PFSK-1 (cell line): ENCODE data around the gene GPRIN3.

Experiments used
- FOXP2 ChIP-seq: optimal IDR thresholded peaks from 2 replicates; pipeline ENCODE3; 2011; ENCODE audit warnings: borderline replicate concordance, control low read depth, inconsistent platforms; ENCODE audit not compliant: insufficient read depth; ENCODE audit errors: extremely low read length, extremely low read depth
- POLR2AphosphoS5 ChIP-seq: IDR thresholded peaks from 2 replicates; pipeline ENCODE4 v1.6.1; 2012; ENCODE audit warnings: low read depth, mild to moderate bottlenecking, control low read depth, low read length, moderate library complexity
- REST ChIP-seq, 2 experiments: IDR thresholded peaks; 2 replicates each; pipeline versions ENCODE4 v1.6.1 to v1.8.0; 2011 to 2012; ENCODE audit warnings: low read depth in 2 of 2, low read length in 2 of 2, control low read depth in 1 of 2, inconsistent platforms in 1 of 2, mild to moderate bottlenecking in 1 of 2, moderate library complexity in 1 of 2; ENCODE audit not compliant: insufficient read depth in 1 of 2
- SIN3A ChIP-seq: IDR thresholded peaks from 2 replicates; pipeline ENCODE4 v1.6.1; 2012; ENCODE audit warnings: mild to moderate bottlenecking, low read length, moderate library complexity, borderline replicate concordance; ENCODE audit not compliant: insufficient read depth
- TAF1 ChIP-seq: IDR thresholded peaks from 2 replicates; pipeline ENCODE4 v1.6.1; 2012; ENCODE audit warnings: low read length, control low read depth, borderline replicate concordance; ENCODE audit not compliant: insufficient read depth

GPRIN3 gene

GRCh38 chr4:89303814-89304388 is 3.7 kb downstream of the GPRIN3 start:
- no peak for TF ChIP-seq TAF1
- no peak for TF ChIP-seq REST (IDR thresholded peaks at IDR 0.05; ENCODE audit: insufficient read depth in 1 of 2, low read depth in 2 of 2, low read length in 2 of 2)
- no peak for TF ChIP-seq SIN3A
- no peak for TF ChIP-seq FOXP2
- no peak for TF ChIP-seq POLR2AphosphoS5

DNA sequence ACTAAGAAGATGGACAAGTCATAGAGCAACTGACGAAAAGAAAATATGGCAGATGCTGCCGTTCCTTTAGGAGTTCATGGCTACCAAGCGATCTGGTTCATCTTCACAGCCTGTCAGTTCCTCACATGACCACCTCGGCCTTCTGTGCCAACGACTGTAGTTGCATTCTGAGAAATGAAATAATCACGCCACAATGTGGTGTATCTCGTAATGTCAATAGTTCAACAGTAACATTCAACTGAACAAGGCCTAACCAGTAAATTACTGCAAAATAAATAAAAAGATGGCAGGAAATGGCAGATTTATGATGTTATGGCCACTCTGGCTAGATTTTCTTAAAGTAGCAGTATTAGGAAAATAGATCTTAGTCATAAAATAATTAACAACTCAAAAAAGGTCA is 4.4 kb downstream of the GPRIN3 start:
- TF ChIP-seq POLR2AphosphoS5: no peak
- no peak for TF ChIP-seq REST (IDR thresholded peaks at IDR 0.05; ENCODE audit: insufficient read depth in 1 of 2, low read depth in 2 of 2, low read length in 2 of 2)
- no peak for TF ChIP-seq SIN3A
- no peak for TF ChIP-seq FOXP2
- no peak for TF ChIP-seq TAF1

DNA sequence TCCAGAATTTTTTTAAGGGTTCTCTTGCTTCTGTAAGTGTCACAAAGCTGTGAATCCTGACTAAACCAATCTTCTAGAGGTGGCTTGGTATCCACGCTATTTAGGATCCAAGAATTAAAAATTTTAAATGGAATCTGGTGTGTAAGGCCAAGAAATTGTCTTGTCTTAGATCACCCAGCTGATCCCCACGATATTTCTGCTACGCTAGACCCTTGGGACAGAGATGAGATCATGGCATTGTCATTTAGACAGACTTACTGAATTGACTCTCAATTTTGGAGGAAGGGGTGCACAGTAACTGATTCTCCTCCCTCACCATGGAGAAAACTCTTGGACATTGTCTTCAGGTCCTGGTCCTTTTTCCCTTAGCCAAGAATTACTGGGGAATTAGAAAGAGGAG is 5.7 kb downstream of the GPRIN3 start:
- TF ChIP-seq POLR2AphosphoS5 (no peak), FOXP2 (no peak), REST (IDR thresholded peaks at IDR 0.05; ENCODE audit: insufficient read depth in 1 of 2, low read depth in 2 of 2, low read length in 2 of 2) (no peak), SIN3A (no peak), TAF1 (no peak)

GRCh38 chr4:89301003-89301402 is 6.6 kb downstream of the GPRIN3 start:
- TF ChIP-seq POLR2AphosphoS5: no peak
- no peak for TF ChIP-seq SIN3A
- TF ChIP-seq REST (IDR thresholded peaks at IDR 0.05; ENCODE audit: insufficient read depth in 1 of 2, low read depth in 2 of 2, low read length in 2 of 2): no peak
- TF ChIP-seq FOXP2: no peak
- TF ChIP-seq TAF1: no peak
